ENCODE measurements around the gene CTNND1. TPM values are rescaled to one million over a fixed set of nuclear protein-coding genes. Genes with fewer than 3 reads are reported as not detected.
"Not testable (repeated sequence)": the region's sequence is repeated elsewhere in the genome, so short reads cannot be mapped to it uniquely, and the experiment has no call there.

The CTNND1 gene
- total RNA-seq, 1 donor from 2014 or later = 131 TPM

DNA sequence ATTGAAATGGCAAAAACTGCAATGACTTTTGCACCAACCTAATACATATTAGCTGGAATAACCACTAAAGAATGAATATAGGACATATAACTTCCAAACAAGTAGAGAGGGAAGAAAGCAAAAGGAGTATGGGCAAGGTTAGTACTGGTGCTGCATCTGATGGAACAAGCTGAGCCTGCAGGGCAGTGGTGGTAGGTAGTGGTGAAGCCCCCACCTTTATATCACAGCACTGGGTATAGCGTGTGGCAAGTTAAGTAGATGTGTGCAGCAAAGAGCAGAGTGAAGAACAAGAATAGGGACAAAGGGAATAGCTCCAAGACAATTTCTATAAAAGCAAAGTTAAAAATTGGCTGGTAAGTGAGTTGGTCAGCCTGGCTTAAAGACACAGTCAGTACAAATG is 62.3 kb downstream of the CTNND1 start:
- Histone ChIP-seq H3K4me3 (ENCODE audit: low read depth, low read length) (no peak overlapping the region), H3K27me3 (ENCODE audit: control insufficient read depth, insufficient read depth, low read length) (no peaks in the 10 kb centered on the region), H3K36me3 (ENCODE audit: control insufficient read depth, insufficient read depth, low read length) (no peaks in the 10 kb centered on the region)
- no peak for DNase-seq (ENCODE audit: low read depth)
- TF ChIP-seq CTCF (IDR thresholded peaks at IDR 0.05; ENCODE audit: insufficient read depth, low read length, severe bottlenecking) = no peak
- no peak for FAIRE-seq

DNA sequence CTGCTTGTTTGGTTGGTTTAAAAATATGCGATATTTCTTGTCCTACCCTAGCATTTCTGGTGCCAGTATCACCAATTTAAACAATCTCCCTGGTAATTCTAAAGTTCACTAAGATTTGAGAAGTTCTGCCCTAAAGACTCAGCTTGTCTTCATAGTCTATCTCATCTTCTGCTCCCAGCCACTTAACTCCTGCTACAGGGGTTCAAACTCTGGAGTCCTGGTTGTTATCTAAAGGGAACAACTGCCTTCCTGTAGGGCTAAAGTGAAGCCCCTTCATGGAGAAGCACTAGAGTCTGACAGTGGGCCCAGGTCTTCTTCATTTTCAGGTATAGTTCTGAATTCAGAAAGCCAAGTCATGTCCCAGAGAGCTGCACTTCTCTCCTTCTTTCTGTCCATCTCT is 73.2 kb downstream of the CTNND1 start:
- FAIRE-seq = no peak
- DNase-seq (ENCODE audit: low read depth) = no peak
- Histone ChIP-seq H3K27me3 (ENCODE audit: control insufficient read depth, insufficient read depth, low read length) (no peaks in the 10 kb centered on the region), H3K36me3 (ENCODE audit: control insufficient read depth, insufficient read depth, low read length) (no peaks in the 10 kb centered on the region), H3K4me3 (ENCODE audit: low read depth, low read length) (no peak overlapping the region)
- TF ChIP-seq CTCF (IDR thresholded peaks at IDR 0.05; ENCODE audit: insufficient read depth, low read length, severe bottlenecking) = no peak

DNA sequence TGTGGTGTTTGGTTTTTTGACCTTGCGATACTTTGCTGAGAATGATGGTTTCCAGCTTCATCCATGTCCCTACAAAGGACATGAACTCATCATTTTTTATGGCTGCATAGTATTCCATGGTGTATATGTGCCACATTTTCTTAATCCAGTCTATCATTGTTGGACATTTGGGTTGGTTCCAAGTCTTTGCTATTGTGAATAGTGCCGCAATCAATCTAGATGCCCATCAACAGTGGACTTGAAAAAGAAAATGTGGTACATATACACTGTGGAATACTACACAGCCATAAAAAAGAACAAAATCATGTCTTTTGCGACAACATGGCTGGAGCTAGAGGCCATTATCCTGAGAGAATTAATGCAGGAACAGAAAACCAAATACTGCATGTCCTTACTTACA is 77.0 kb downstream of the CTNND1 start:
- FAIRE-seq; H3K4me3 ChIP-seq (ENCODE audit: low read depth, low read length); H3K36me3 ChIP-seq (ENCODE audit: control insufficient read depth, insufficient read depth, low read length); DNase-seq (ENCODE audit: low read depth); H3K27me3 ChIP-seq (ENCODE audit: control insufficient read depth, insufficient read depth, low read length): not testable (repeated sequence)

DNA sequence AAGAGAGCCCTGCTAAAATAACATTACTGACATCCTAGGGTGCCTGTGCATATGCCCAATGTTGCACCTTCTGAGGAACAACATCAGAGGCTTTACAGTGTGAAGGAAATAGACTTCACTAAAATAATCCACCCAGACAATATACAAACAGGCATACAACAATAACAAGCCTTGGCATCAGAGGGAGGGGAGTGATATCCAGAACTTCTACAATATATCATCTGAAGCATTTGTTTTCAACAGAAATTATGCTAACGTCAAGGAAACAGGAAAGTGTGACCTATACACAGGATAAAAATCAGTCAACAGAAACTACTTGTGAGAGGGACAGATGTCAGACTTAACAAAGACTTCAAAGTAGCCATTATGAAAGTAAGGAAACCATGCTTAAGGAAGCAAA is 81.3 kb downstream of the CTNND1 start:
- DNase-seq (ENCODE audit: low read depth) (no peak), FAIRE-seq (no peak)
- no peaks in the 10 kb centered on the region for H3K27me3 ChIP-seq (ENCODE audit: control insufficient read depth, insufficient read depth, low read length)
- no peaks in the 10 kb centered on the region for H3K36me3 ChIP-seq (ENCODE audit: control insufficient read depth, insufficient read depth, low read length)
- H3K4me3 ChIP-seq (ENCODE audit: low read depth, low read length) = no peak overlapping the region
- TF ChIP-seq CTCF (IDR thresholded peaks at IDR 0.05; ENCODE audit: insufficient read depth, low read length, severe bottlenecking) = no peak

GRCh38 chr11:57867966-57868365 is 106.4 kb downstream of the CTNND1 start:
- TF ChIP-seq CTCF (IDR thresholded peaks at IDR 0.05; ENCODE audit: insufficient read depth, low read length, severe bottlenecking) = no peak
- Histone ChIP-seq H3K36me3 (ENCODE audit: control insufficient read depth, insufficient read depth, low read length) (no peaks in the 10 kb centered on the region), H3K27me3 (ENCODE audit: control insufficient read depth, insufficient read depth, low read length) (no peaks in the 10 kb centered on the region), H3K4me3 (ENCODE audit: low read depth, low read length) (no peak overlapping the region)
- FAIRE-seq (no peak), DNase-seq (ENCODE audit: low read depth) (peak; percentile 8)

DNA sequence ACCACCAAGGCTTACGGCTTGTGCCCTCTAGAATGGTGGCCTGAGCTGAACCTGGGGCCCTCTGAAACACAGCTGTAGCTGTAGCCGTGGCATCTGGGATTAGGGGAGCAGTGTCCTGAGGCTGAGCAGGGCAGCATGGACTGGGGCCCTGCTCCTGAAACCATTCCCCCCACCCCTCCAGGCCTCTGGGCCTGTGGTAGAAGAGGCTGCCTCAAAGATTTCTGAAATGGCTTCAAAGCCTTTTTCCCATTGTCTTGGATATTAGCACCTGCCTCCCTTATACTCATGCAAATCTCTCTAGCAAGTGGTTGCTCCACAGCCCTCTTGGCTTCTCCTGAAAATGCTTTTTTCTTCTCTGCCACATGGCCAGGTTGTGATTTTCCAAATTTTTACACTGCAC is 106.9 kb downstream of the CTNND1 start:
- FAIRE-seq = no peak
- DNase-seq (ENCODE audit: low read depth) = no peak
- H3K4me3 ChIP-seq (ENCODE audit: low read depth, low read length) = no peak overlapping the region
- H3K36me3 ChIP-seq (ENCODE audit: control insufficient read depth, insufficient read depth, low read length) = no peaks in the 10 kb centered on the region
- no peaks in the 10 kb centered on the region for H3K27me3 ChIP-seq (ENCODE audit: control insufficient read depth, insufficient read depth, low read length)
- TF ChIP-seq CTCF (IDR thresholded peaks at IDR 0.05; ENCODE audit: insufficient read depth, low read length, severe bottlenecking) = no peak

Other genes starting within 250 kb of the CTNND1 start
- gene SLC43A1, start 246.1 kb upstream of the CTNND1 start, total RNA-seq = 1.0 and 1.3 TPM in 2 replicates
- 71.2 and 86.9 TPM in 2 replicates for gene TIMM10, start 231.0 kb upstream of the CTNND1 start, total RNA-seq
- not detected in 2 replicates for gene SMTNL1, start 224.2 kb upstream of the CTNND1 start, total RNA-seq
- gene UBE2L6, start 194.1 kb upstream of the CTNND1 start, total RNA-seq = 7.4 and 13.6 TPM in 2 replicates
- gene SERPING1, start 164.1 kb upstream of the CTNND1 start, total RNA-seq = 1.3 and 2.0 TPM in 2 replicates
- 0.26 TPM in 1 of 2 replicates, not detected in the other for gene YPEL4, start 111.9 kb upstream of the CTNND1 start, total RNA-seq
- gene CLP1, start 104.0 kb upstream of the CTNND1 start, total RNA-seq = 15.7 and 28.2 TPM in 2 replicates
- gene ZDHHC5, start 93.7 kb upstream of the CTNND1 start, total RNA-seq = 30.3 and 43.5 TPM in 2 replicates
- gene MED19, start 49.6 kb upstream of the CTNND1 start, total RNA-seq = 13.2 and 17.2 TPM in 2 replicates
- gene TMX2, start 49.2 kb upstream of the CTNND1 start, total RNA-seq = 70.5 and 71.3 TPM in 2 replicates
- gene SELENOH, start 20.3 kb upstream of the CTNND1 start, total RNA-seq = 89.4 and 139 TPM in 2 replicates
- not detected in 2 replicates for gene BTBD18, start 10.0 kb upstream of the CTNND1 start, total RNA-seq

All from bronchial epithelial cell (primary cell).